K562 (cell line): ENCODE results near the gene CEP41. TPM values are rescaled to one million over a fixed set of nuclear protein-coding genes. Genes with fewer than 3 reads are reported as not detected.

Experiments used
- ATAC-seq: fragments of 200-7000 bp; cut with Tn5 transposase; 3 replicates; pipeline ENCODE4 v1.9.1; 2020; ENCODE audit warnings: moderate library complexity
- BruUV-seq: library from RNA; stranded (reverse); fragments of 400-500 nt; replicated peaks from 2 replicates; lab custom pipeline; 2021; lab: Mats Ljungman, UMichigan
- CTCF ChIA-PET: fragments of 300-600 bp; formaldehyde crosslinking; extraction: SDS; loops from one replicate; lab custom pipeline; 2021; ENCODE audit warnings: low intra/inter-chr PET ratio; lab: Yijun Ruan, JAX
- POLR2A ChIA-PET: fragments of 300-600, 350-650 bp; sonication (Branson Sonifier 250); formaldehyde crosslinking; extraction: SDS; loops from one replicate; lab custom pipeline; 2021; ENCODE audit warnings: antibody characterized with exemption, inconsistent platforms; lab: Yijun Ruan, JAX
- DNase-seq, 4 experiments: peaks; one replicate each; pipeline versions ENCODE4 v3.0.0 to v3.0.0-alpha.2; 2011 to 2018; ENCODE audit warnings: low spot score in 3 of 4, mixed read lengths in 3 of 4; ENCODE audit errors: extremely low read depth in 1 of 4
- FAIRE-seq: peaks from 2 replicates; lab custom pipeline; 2011; peaks lifted over from hg19 to GRCh38; lab: Jason Lieb, UNC
- H2AFZ ChIP-seq: 2 replicates; pipeline ENCODE4 v1.6.0; 2011; ENCODE audit warnings: low read depth, low read length, control low read depth, inconsistent platforms
- H3K27ac ChIP-seq: fragments of 200-600 bp; 3 replicates; pipeline ENCODE4 v1.8.0; 2011; ENCODE audit warnings: low read depth, mild to moderate bottlenecking, control low read depth, inconsistent platforms, low read length, moderate library complexity, mixed read lengths; ENCODE audit errors: extremely low read depth
- H3K27me3 ChIP-seq, 2 experiments: fragments of 300-600 bp in 1 of 2; 2 replicates in 1 of 2; 3 replicates in 1 of 2; pipeline versions ENCODE4 v1.6.0 to v1.8.0; 2011; ENCODE audit warnings: inconsistent platforms in 2 of 2, low read length in 2 of 2, mild to moderate bottlenecking in 1 of 2, mixed read lengths in 1 of 2, moderate library complexity in 1 of 2; ENCODE audit not compliant: control insufficient read depth in 2 of 2, insufficient read depth in 2 of 2
- H3K36me3 ChIP-seq: fragments of 300-600 bp; 3 replicates; pipeline ENCODE4 v1.8.0; 2011; ENCODE audit warnings: mild to moderate bottlenecking, low read length, inconsistent platforms; ENCODE audit not compliant: control insufficient read depth, insufficient read depth
- H3K4me1 ChIP-seq, 2 experiments: fragments of 200-600 bp in 1 of 2; replicated peaks in 1 of 2; 2 replicates in 1 of 2; 3 replicates in 1 of 2; pipeline versions ENCODE4 v1.5.1 to v1.8.0; 2011; ENCODE audit warnings: inconsistent platforms in 2 of 2, low read length in 2 of 2, mild to moderate bottlenecking in 1 of 2, mixed read lengths in 1 of 2, moderate library complexity in 1 of 2; ENCODE audit not compliant: control insufficient read depth in 2 of 2, insufficient read depth in 2 of 2
- H3K4me2 ChIP-seq: 2 replicates; pipeline ENCODE4 v1.6.1; 2011; ENCODE audit warnings: low read length, control low read depth, inconsistent platforms, mixed read lengths; ENCODE audit not compliant: insufficient read depth
- H3K4me3 ChIP-seq: fragments of 200-600 bp; sonication (generic), shearing (Covaris generic); 2 replicates; pipeline ENCODE4 v1.5.1; 2016; ENCODE audit warnings: control low read depth, inconsistent platforms
- H3K79me2 ChIP-seq: fragments of 200-600 bp; 3 replicates; pipeline ENCODE4 v1.8.0; 2011; ENCODE audit warnings: low read length, inconsistent platforms; ENCODE audit not compliant: control insufficient read depth, insufficient read depth
- H3K9ac ChIP-seq, 2 experiments: 2 replicates each; pipeline versions ENCODE4 v1.6.0 to v1.6.1; 2011; ENCODE audit warnings: low read depth in 2 of 2, low read length in 2 of 2, control low read depth in 1 of 2, inconsistent platforms in 1 of 2, mild to moderate bottlenecking in 1 of 2, mixed read lengths in 1 of 2; ENCODE audit not compliant: insufficient read depth in 1 of 2
- H3K9me1 ChIP-seq: one replicate; pipeline ENCODE4 v1.6.0; 2011; ENCODE audit warnings: inconsistent platforms, mild to moderate bottlenecking, low read length, moderate library complexity; ENCODE audit not compliant: control insufficient read depth, insufficient read depth
- H3K9me3 ChIP-seq: replicated peaks from 2 replicates; pipeline ENCODE4 v1.5.1; 2011; ENCODE audit warnings: low read depth, low read length, inconsistent platforms; ENCODE audit not compliant: control insufficient read depth, insufficient read depth
- H4K20me1 ChIP-seq: replicated peaks from 2 replicates; pipeline ENCODE4 v1.6.1; 2011; ENCODE audit warnings: low read length, inconsistent platforms, mixed read lengths; ENCODE audit not compliant: control insufficient read depth, insufficient read depth
- BRD9 ChIP-seq: fragments of 450-650 bp; IDR thresholded peaks from 2 replicates; pipeline ENCODE4 v1.6.1; 2018; ENCODE audit warnings: low read depth; ENCODE audit not compliant: partially characterized antibody
- DMBX1 ChIP-seq: fragments of 250-450 bp; sonication (Bioruptor Pico); IDR thresholded peaks from 2 replicates; pipeline ENCODE4 v1.8.0; 2022; ENCODE audit warnings: inconsistent platforms, mild to moderate bottlenecking, moderate library complexity, borderline replicate concordance
- HDGF ChIP-seq: fragments of 450-650 bp; IDR thresholded peaks from 2 replicates; pipeline ENCODE4 v1.6.1; 2016
- HNRNPLL ChIP-seq: fragments of 200-400 bp; formaldehyde crosslinking; IDR thresholded peaks from 2 replicates; pipeline ENCODE4 v1.6.1; 2017; ENCODE audit warnings: low read length, low read depth, mild to moderate bottlenecking; ENCODE audit not compliant: poor library complexity, severe bottlenecking
- POLR2G ChIP-seq: fragments of 200-400 bp; formaldehyde crosslinking; IDR thresholded peaks from 2 replicates; pipeline ENCODE4 v1.6.1; 2017; ENCODE audit warnings: low read depth, mild to moderate bottlenecking, antibody characterized with exemption, low read length, moderate library complexity
- SNRNP70 ChIP-seq: fragments of 200-400 bp; formaldehyde crosslinking; optimal IDR thresholded peaks from 2 replicates; pipeline ENCODE3; 2017; ENCODE audit warnings: low read depth, low read length
- YY1 ChIP-seq, 3 experiments: IDR thresholded peaks; 2 replicates each; pipeline ENCODE4 v1.6.1; 2011; ENCODE audit warnings: low read length in 2 of 3, mild to moderate bottlenecking in 2 of 3, moderate library complexity in 2 of 3, borderline replicate concordance in 1 of 3, control low read depth in 1 of 3, low read depth in 1 of 3; ENCODE audit not compliant: insufficient read depth in 3 of 3, insufficient replicate concordance in 2 of 3, control insufficient read depth in 1 of 3, insufficient read length in 1 of 3; ENCODE audit errors: extremely low read depth in 1 of 3
- ZNF253 ChIP-seq: fragments of 250-450 bp; sonication (Bioruptor Pico); conservative IDR thresholded peaks from 2 replicates; pipeline ENCODE4 v1.6.1; 2021; ENCODE audit warnings: mild to moderate bottlenecking
- ZNF695 ChIP-seq: fragments of 450-650 bp; formaldehyde crosslinking; IDR thresholded peaks from 2 replicates; pipeline ENCODE4 v1.4.0; 2020; ENCODE audit warnings: mild to moderate bottlenecking, moderate library complexity
- WGBS: fragments of 100-300 bp; shearing (Covaris generic); methylation state at CpG from one replicate; pipeline ENCODE4 v1.1.6; 2016; ENCODE audit warnings: low coverage, mixed read lengths; ENCODE audit not compliant: insufficient coverage; ENCODE audit errors: missing lambda C conversion rate; 5-methylcytosine and 5-hydroxymethylcytosine counted together
- in situ Hi-C: fragments of 300-500 bp; cut with MboI; formaldehyde crosslinking; loops from 4 replicates; pipeline ENCODE4 v1.15.0; 2018; ENCODE audit warnings: inconsistent platforms, mixed read lengths
- intact Hi-C: fragments of 100-400 bp; cut with micrococcal nuclease; formaldehyde crosslinking; loops from 2 replicates; pipeline ENCODE4 v1.14.2; 2022
- polyA plus RNA-seq, 8 experiments: library from polyadenylated mRNA; depleted of rRNA in 4 of 8; stranded (reverse) in 5 of 8; unstranded in 3 of 8; fragments of >200 nt; fragmentation: Nextera tagmentation in 2 of 8; fragmentation: Illumina TruSeq in 1 of 8; extraction: Ambion mirVana in 2 of 8; extraction: Trizol in 1 of 8; gene quantifications; 2 replicates each; pipeline versions ENCODE4 v1.2.1 to v1.2.3, GENCODE V29; 2011 to 2014; ENCODE audit warnings: inconsistent platforms in 1 of 8, missing spikeins in 1 of 8
- total RNA-seq, 7 experiments: library from RNA; depleted of rRNA in 6 of 7; stranded (reverse); fragments of >200 nt in 6 of 7; fragmentation: Illumina TruSeq in 2 of 7; extraction: Trizol in 2 of 7; gene quantifications; 2 replicates each; pipeline versions ENCODE4 v1.2.1 to v1.2.3, GENCODE V29; 2011 to 2021; ENCODE audit warnings: low replicate concordance in 1 of 7
- TF ChIP-seq, protein P1 (sequence below): sonication (generic); formaldehyde crosslinking; IDR thresholded peaks from 2 replicates; pipeline ENCODE4 v1.5.0; 2020; ENCODE audit warnings: missing genetic modification reagents
- TF ChIP-seq, protein P2 (sequence below): fragments of 250-450 bp; sonication (Bioruptor Pico); IDR thresholded peaks from 2 replicates; pipeline ENCODE4 v1.9.0; 2021; ENCODE audit warnings: mild to moderate bottlenecking, inconsistent platforms
- TF ChIP-seq, protein P3 (sequence below), 2 experiments: IDR thresholded peaks in 1 of 2; conservative IDR thresholded peaks in 1 of 2; 2 replicates each; pipeline ENCODE4 v1.6.1; 2016; ENCODE audit warnings: low read depth in 2 of 2, mild to moderate bottlenecking in 1 of 2, missing compliant biosample characterization in 1 of 2, missing genetic modification characterization in 1 of 2, moderate library complexity in 1 of 2
- TF ChIP-seq, protein P4 (sequence below): fragments of 450-650 bp; IDR thresholded peaks from 2 replicates; pipeline ENCODE4 v1.6.1; 2016; ENCODE audit warnings: borderline replicate concordance

Gene CEP41
- total and polyA plus RNA-seq, 9 of the 15 experiments (the other 6 are each of a cell fraction or from before 2014, with no cell fraction given) = 1.5 to 15.5 (median 6.4) TPM

DNA sequence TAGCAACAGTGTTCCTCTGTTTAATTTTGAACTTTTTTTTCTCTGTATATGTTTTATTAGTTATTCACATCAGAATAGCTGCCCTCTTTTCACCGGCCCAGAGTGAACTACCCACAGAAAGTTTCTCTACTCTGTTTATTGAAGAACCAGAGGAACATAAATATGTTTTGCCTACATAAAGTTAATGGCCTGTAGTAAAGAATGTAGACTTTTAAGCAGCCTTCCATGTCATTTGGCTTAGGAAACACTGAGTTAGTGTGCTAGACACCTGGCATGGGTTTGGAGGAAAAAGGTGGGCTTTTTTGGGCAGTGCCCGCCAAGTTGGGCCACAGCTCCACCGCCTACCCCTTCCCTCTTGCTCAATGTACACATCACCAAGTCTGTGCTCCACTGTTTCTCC lies 42.2 kb upstream of the CEP41 start:
- H3K4me3 ChIP-seq = no peak overlapping the region
- ChIA-PET POLR2A (no interaction called here), CTCF (no interaction called here)
- H2AFZ ChIP-seq = no peak overlapping the region
- intact Hi-C loops (loop anchor here (10.0 kb wide), 3 partner anchors 212 to 242 kb away; no protein-coding TSS in a partner anchor), in situ Hi-C loops (no loop called here)
- no peaks in the 10 kb centered on the region for H3K9me1 ChIP-seq
- peaks cover 0 to 11% of the 10 kb centered on the region in 2 experiments; a peak in 2 of 5 replicates for H3K4me1 ChIP-seq
- H3K27me3 ChIP-seq = peaks cover 13 to 34% of the 10 kb centered on the region in 2 experiments; a peak in 4 of 5 replicates
- H3K79me2 ChIP-seq = no peaks in the 10 kb centered on the region
- no peaks in the 10 kb centered on the region for H3K36me3 ChIP-seq
- BruUV-seq = no TSS peak
- H3K27ac ChIP-seq = no peak overlapping the region
- ATAC-seq (no peak), FAIRE-seq (no peak), DNase-seq (no peak)
- no peak overlapping the region for H3K9ac ChIP-seq
- 1% methylated on average over 3 of the region's 3 CpGs for WGBS
- H3K9me3 ChIP-seq = no peaks in the 10 kb centered on the region
- no peaks in the 10 kb centered on the region for H4K20me1 ChIP-seq
- H3K4me2 ChIP-seq = no peak overlapping the region
- TF ChIP-seq HDGF (no peak), ZNF695 (CRISPR knock-in tag) (no peak), HNRNPLL (no peak), YY1 (IDR thresholded peaks at IDR 0.05; ENCODE audit: borderline replicate concordance in 1 of 3, control insufficient read depth in 1 of 3, extremely low read depth in 1 of 3, insufficient read depth in 3 of 3, insufficient read length in 1 of 3, insufficient replicate concordance in 2 of 3, low read depth in 1 of 3, low read length in 2 of 3) (no peak), POLR2G (no peak), ZNF253 (CRISPR knock-in tag) (no peak), SNRNP70 (no peak), DMBX1 (CRISPR knock-in tag) (no peak), BRD9 (no peak)
- TF ChIP-seq, protein P1, sequence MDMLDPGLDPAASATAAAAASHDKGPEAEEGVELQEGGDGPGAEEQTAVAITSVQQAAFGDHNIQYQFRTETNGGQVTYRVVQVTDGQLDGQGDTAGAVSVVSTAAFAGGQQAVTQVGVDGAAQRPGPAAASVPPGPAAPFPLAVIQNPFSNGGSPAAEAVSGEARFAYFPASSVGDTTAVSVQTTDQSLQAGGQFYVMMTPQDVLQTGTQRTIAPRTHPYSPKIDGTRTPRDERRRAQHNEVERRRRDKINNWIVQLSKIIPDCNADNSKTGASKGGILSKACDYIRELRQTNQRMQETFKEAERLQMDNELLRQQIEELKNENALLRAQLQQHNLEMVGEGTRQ (CRISPR knock-in tag) = no peak
- TF ChIP-seq, protein P2, sequence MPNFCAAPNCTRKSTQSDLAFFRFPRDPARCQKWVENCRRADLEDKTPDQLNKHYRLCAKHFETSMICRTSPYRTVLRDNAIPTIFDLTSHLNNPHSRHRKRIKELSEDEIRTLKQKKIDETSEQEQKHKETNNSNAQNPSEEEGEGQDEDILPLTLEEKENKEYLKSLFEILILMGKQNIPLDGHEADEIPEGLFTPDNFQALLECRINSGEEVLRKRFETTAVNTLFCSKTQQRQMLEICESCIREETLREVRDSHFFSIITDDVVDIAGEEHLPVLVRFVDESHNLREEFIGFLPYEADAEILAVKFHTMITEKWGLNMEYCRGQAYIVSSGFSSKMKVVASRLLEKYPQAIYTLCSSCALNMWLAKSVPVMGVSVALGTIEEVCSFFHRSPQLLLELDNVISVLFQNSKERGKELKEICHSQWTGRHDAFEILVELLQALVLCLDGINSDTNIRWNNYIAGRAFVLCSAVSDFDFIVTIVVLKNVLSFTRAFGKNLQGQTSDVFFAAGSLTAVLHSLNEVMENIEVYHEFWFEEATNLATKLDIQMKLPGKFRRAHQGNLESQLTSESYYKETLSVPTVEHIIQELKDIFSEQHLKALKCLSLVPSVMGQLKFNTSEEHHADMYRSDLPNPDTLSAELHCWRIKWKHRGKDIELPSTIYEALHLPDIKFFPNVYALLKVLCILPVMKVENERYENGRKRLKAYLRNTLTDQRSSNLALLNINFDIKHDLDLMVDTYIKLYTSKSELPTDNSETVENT (CRISPR knock-in tag) = no peak
- TF ChIP-seq, protein P3, sequence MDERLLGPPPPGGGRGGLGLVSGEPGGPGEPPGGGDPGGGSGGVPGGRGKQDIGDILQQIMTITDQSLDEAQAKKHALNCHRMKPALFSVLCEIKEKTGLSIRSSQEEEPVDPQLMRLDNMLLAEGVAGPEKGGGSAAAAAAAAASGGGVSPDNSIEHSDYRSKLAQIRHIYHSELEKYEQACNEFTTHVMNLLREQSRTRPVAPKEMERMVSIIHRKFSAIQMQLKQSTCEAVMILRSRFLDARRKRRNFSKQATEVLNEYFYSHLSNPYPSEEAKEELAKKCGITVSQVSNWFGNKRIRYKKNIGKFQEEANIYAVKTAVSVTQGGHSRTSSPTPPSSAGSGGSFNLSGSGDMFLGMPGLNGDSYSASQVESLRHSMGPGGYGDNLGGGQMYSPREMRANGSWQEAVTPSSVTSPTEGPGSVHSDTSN (CRISPR knock-in tag; IDR thresholded peaks at IDR 0.05; ENCODE audit: low read depth) = no peak
- TF ChIP-seq, protein P3 (tag; conservative IDR thresholded peaks at IDR 0.05; ENCODE audit: low read depth) = no peak
- TF ChIP-seq, protein P4, sequence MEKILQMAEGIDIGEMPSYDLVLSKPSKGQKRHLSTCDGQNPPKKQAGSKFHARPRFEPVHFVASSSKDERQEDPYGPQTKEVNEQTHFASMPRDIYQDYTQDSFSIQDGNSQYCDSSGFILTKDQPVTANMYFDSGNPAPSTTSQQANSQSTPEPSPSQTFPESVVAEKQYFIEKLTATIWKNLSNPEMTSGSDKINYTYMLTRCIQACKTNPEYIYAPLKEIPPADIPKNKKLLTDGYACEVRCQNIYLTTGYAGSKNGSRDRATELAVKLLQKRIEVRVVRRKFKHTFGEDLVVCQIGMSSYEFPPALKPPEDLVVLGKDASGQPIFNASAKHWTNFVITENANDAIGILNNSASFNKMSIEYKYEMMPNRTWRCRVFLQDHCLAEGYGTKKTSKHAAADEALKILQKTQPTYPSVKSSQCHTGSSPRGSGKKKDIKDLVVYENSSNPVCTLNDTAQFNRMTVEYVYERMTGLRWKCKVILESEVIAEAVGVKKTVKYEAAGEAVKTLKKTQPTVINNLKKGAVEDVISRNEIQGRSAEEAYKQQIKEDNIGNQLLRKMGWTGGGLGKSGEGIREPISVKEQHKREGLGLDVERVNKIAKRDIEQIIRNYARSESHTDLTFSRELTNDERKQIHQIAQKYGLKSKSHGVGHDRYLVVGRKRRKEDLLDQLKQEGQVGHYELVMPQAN = no peak
